K562 (cell line): ENCODE data around the gene MXD3. TPM values are rescaled to one million over a fixed set of nuclear protein-coding genes. Genes with fewer than 3 reads are reported as not detected.

Source experiments
- ATF1 ChIP-seq, 2 experiments: fragments of 450-650 bp in 1 of 2; IDR thresholded peaks; 2 replicates each; pipeline ENCODE4 v1.6.1; 2016; ENCODE audit warnings: missing compliant biosample characterization in 1 of 2, missing genetic modification characterization in 1 of 2
- ATF7 ChIP-seq: fragments of 450-650 bp; IDR thresholded peaks from 2 replicates; pipeline ENCODE4 v1.7.1; 2014; ENCODE audit warnings: mild to moderate bottlenecking, moderate library complexity
- CREM ChIP-seq: IDR thresholded peaks from 2 replicates; pipeline ENCODE4 v1.6.1; 2014; ENCODE audit warnings: antibody characterized with exemption, low read depth
- E2F6 ChIP-seq, 2 experiments: IDR thresholded peaks; 2 replicates each; pipeline ENCODE4 v1.6.1; 2011; ENCODE audit warnings: borderline replicate concordance in 1 of 2, control low read depth in 1 of 2, low read depth in 1 of 2, low read length in 1 of 2, mild to moderate bottlenecking in 1 of 2, mixed read lengths in 1 of 2, moderate library complexity in 1 of 2; ENCODE audit not compliant: insufficient read depth in 1 of 2, insufficient read length in 1 of 2, poor library complexity in 1 of 2, severe bottlenecking in 1 of 2; ENCODE audit errors: extremely low read depth in 1 of 2
- E2F8 ChIP-seq: fragments of 450-650 bp; IDR thresholded peaks from 2 replicates; pipeline ENCODE4 v1.7.1; 2018; ENCODE audit warnings: mild to moderate bottlenecking, low read depth; ENCODE audit not compliant: partially characterized antibody
- ESRRA ChIP-seq: fragments of 450-650 bp; IDR thresholded peaks from 2 replicates; pipeline ENCODE4 v1.6.1; 2014; ENCODE audit warnings: low read depth, mild to moderate bottlenecking, moderate library complexity, borderline replicate concordance
- GMEB1 ChIP-seq: fragments of 250-450 bp; sonication (Bioruptor Pico); IDR thresholded peaks from 2 replicates; pipeline ENCODE4 v1.4.0; 2020; ENCODE audit warnings: mild to moderate bottlenecking
- ID3 ChIP-seq, 2 experiments: fragments of 250-450 bp in 1 of 2; fragments of 450-650 bp in 1 of 2; sonication (Bioruptor Pico) in 1 of 2; IDR thresholded peaks; 2 replicates each; pipeline versions ENCODE4 v1.6.1 to v1.8.0; 2016 to 2021; ENCODE audit warnings: mild to moderate bottlenecking in 2 of 2, moderate library complexity in 2 of 2, missing compliant biosample characterization in 1 of 2, missing genetic modification characterization in 1 of 2
- RB1 ChIP-seq: fragments of 450-650 bp; IDR thresholded peaks from 2 replicates; pipeline ENCODE4 v1.6.1; 2017; ENCODE audit warnings: low read depth, mild to moderate bottlenecking
- SREBF1 ChIP-seq: fragments of 150-350 bp; IDR thresholded peaks from 2 replicates; pipeline ENCODE4 v1.6.1; 2014; ENCODE audit warnings: antibody characterized with exemption, low read depth, low read length, borderline replicate concordance
- TCF7L2 ChIP-seq: fragments of 150-350 bp; IDR thresholded peaks from 2 replicates; pipeline ENCODE4 v1.6.1; 2016; ENCODE audit warnings: low read depth, mild to moderate bottlenecking, low read length, moderate library complexity
- USF2 ChIP-seq: sonication (generic); formaldehyde crosslinking; IDR thresholded peaks from 2 replicates; pipeline ENCODE4 v1.5.0; 2020; ENCODE audit warnings: missing genetic modification reagents
- ZNF280A ChIP-seq: fragments of 450-650 bp; IDR thresholded peaks from 2 replicates; pipeline ENCODE4 v1.6.1; 2018; ENCODE audit warnings: mild to moderate bottlenecking, low read depth; ENCODE audit not compliant: partially characterized antibody
- ZNF41 ChIP-seq: fragments of 250-450 bp; sonication (Bioruptor Pico); conservative IDR thresholded peaks from 2 replicates; pipeline ENCODE4 v1.4.0; 2020; ENCODE audit warnings: mild to moderate bottlenecking
- ZNF436 ChIP-seq: fragments of 250-450, 450-650 bp; sonication (Bioruptor Pico); formaldehyde crosslinking; IDR thresholded peaks from 2 replicates; pipeline ENCODE4 v1.7.0; 2020; ENCODE audit warnings: mild to moderate bottlenecking
- ZNF766 ChIP-seq: fragments of 200-800 bp; sonication (Bioruptor generic); conservative IDR thresholded peaks from 2 replicates; pipeline ENCODE4 v1.6.1; 2016; ENCODE audit warnings: missing genetic modification characterization, missing compliant biosample characterization
- polyA plus RNA-seq, 8 experiments: library from polyadenylated mRNA; depleted of rRNA in 4 of 8; stranded (reverse) in 5 of 8; unstranded in 3 of 8; fragments of >200 nt; fragmentation: Nextera tagmentation in 2 of 8; fragmentation: Illumina TruSeq in 1 of 8; extraction: Ambion mirVana in 2 of 8; extraction: Trizol in 1 of 8; gene quantifications; 2 replicates each; pipeline versions ENCODE4 v1.2.1 to v1.2.3, GENCODE V29; 2011 to 2014; ENCODE audit warnings: inconsistent platforms in 1 of 8, missing spikeins in 1 of 8
- total RNA-seq, 7 experiments: library from RNA; depleted of rRNA in 6 of 7; stranded (reverse); fragments of >200 nt in 6 of 7; fragmentation: Illumina TruSeq in 2 of 7; extraction: Trizol in 2 of 7; gene quantifications; 2 replicates each; pipeline versions ENCODE4 v1.2.1 to v1.2.3, GENCODE V29; 2011 to 2021; ENCODE audit warnings: low replicate concordance in 1 of 7

Gene MXD3
- total and polyA plus RNA-seq, 9 of the 15 experiments (the other 6 are each of a cell fraction or from before 2014, with no cell fraction given), result 0.28 to 24.8 (median 4.5) TPM

GRCh38 chr5:177303121-177303924 lies 8.4 kb downstream of the MXD3 start, which contains the start of the genes PRELID1 and RAB24 (continued):
- TF ChIP-seq ESRRA (peak; percentile 55; the same call in 1 of the 2 replicates), TCF7L2 (no peak), USF2 (peak; percentile 97), ATF7 (peak; percentile 56; the same call in 1 of the 2 replicates), E2F8 (peak; percentile 68), ZNF41 (CRISPR knock-in tag) (no peak), SREBF1 (no peak), CREM (peak; percentile 94), GMEB1 (peak; percentile 7), RB1 (peak; percentile 78), ATF1 (CRISPR knock-in tag; IDR thresholded peaks at IDR 0.05) (no peak; the same call in 1 of the 2 replicates), ATF1 (tag; IDR thresholded peaks at IDR 0.05) (peak; percentile 80), ZNF436 (CRISPR knock-in tag) (no peak), E2F6 (IDR thresholded peaks at IDR 0.05; ENCODE audit: borderline replicate concordance in 1 of 2, extremely low read depth in 1 of 2, insufficient read depth in 1 of 2, insufficient read length in 1 of 2, low read depth in 1 of 2, low read length in 1 of 2, poor library complexity in 1 of 2, severe bottlenecking in 1 of 2) (peak; percentile 31 to 36), ID3 (CRISPR knock-in tag; IDR thresholded peaks at IDR 0.05) (no peak), ID3 (tag; IDR thresholded peaks at IDR 0.05) (no peak), ZNF766 (CRISPR knock-in tag) (0 out of 2 replicates have a peak, but pooled peaks have one; percentile 33), ZNF280A (no peak)
